Measurements from ENCODE around the gene CPB1. TPM values are rescaled to one million over a fixed set of nuclear protein-coding genes. Genes with fewer than 3 reads are reported as not detected.
A peak's percentile ranks its signal among the peaks of the same experiment; 100 is the strongest.

The CPB1 gene
- total and polyA plus RNA-seq, 4 donors, result 0.86 to 9.3 (median 0.99) TPM

DNA sequence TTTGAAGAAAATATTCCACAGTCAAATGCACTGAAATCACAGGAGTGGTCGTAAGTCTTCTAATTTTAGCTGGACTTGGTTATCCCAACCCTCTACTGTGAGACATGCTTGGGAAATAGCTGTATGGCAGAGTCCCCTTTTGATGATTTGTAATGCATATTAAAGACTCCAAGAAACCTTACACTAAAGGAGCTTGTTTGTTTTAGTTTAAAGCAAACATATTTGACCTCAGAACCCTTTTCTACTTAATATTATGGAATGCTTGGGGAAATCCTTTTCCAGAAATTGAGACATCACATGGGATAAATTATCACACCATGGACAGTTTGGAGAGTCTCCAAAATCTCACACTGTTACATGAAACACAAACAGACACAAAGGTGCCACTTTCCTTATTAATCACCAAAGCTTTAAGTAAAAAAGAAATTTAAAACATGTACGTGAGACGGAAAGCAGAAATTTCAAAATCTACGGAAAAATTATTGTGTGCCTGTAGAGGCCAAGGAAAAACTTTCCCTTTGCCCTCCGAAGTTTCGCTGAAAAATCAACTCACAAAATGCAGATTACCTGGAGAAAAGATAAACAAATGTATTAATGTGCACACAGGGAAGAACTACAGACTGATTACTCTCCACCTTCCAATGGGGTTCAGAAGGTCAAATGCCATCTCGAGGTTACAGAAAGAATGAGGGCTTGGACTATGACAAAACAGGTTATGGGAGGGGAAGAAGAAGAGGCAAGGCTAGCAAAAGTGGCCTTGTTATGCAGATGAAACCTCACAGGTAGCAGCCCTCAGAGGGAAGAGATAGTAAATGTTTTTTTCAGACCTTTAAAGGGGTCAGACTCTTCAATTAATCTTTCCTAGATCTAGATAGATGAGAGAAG, 7.0 kb upstream of the CPB1 start:
- no peak for ATAC-seq (ENCODE audit: insufficient read depth, low FRiP score)
- TF ChIP-seq, protein P1, sequence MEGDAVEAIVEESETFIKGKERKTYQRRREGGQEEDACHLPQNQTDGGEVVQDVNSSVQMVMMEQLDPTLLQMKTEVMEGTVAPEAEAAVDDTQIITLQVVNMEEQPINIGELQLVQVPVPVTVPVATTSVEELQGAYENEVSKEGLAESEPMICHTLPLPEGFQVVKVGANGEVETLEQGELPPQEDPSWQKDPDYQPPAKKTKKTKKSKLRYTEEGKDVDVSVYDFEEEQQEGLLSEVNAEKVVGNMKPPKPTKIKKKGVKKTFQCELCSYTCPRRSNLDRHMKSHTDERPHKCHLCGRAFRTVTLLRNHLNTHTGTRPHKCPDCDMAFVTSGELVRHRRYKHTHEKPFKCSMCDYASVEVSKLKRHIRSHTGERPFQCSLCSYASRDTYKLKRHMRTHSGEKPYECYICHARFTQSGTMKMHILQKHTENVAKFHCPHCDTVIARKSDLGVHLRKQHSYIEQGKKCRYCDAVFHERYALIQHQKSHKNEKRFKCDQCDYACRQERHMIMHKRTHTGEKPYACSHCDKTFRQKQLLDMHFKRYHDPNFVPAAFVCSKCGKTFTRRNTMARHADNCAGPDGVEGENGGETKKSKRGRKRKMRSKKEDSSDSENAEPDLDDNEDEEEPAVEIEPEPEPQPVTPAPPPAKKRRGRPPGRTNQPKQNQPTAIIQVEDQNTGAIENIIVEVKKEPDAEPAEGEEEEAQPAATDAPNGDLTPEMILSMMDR (IDR thresholded peaks at IDR 0.05; ENCODE audit: control extremely low read depth, extremely low read depth), result no peak
- H3K27ac ChIP-seq (ENCODE audit: low read depth in 1 of 2, low read length in 1 of 2), result no peak overlapping the region
- H3K4me3 ChIP-seq, result no peak overlapping the region
- no peaks in the 10 kb centered on the region for H3K36me3 ChIP-seq (ENCODE audit: control insufficient read depth in 4 of 4, insufficient read depth in 4 of 4, low read length in 4 of 4)
- WGBS, 2 donors, result 71 to 82% methylated on average over 7 of the region's 7 CpGs
- H3K4me1 ChIP-seq (ENCODE audit: control insufficient read depth in 5 of 5, insufficient read depth in 5 of 5, low read length in 5 of 5), result peaks cover 0 to 19% (median 4%) of the 10 kb centered on the region in 5 donors
- DNase-seq, result peak in 2 of 3 donors; percentile 59 to 68
- peaks cover 0 to 3% (median 0%) of the 10 kb centered on the region in 4 donors for H3K9me3 ChIP-seq (ENCODE audit: control insufficient read depth in 4 of 4, insufficient read depth in 3 of 4, low read length in 3 of 4)
- no peak overlapping the region for H3K9ac ChIP-seq (ENCODE audit: insufficient read depth in 1 of 2, low read length in 2 of 2)
- H3K27me3 ChIP-seq (ENCODE audit: control insufficient read depth in 3 of 3, insufficient read depth in 3 of 3, low read length in 2 of 3), result no peaks in the 10 kb centered on the region

DNA sequence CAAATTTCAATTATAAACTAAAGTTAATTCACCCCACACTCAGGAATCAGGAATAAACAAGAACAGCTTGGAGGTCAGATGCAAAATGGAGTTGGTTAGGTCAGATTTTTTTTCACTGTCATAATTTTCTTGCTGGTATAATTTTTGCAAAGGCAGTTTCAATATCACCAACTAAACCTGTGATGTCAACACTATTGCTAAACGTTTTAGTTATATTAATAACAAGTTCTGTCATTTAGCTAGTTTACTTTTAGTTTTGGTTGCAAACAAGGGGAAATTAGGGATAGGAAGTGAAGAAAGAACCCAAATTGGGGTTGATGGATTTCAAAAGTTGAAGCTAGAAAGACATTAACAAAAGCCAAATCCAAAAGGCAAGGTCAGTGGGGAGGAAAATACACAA, 4.6 kb upstream of the CPB1 start:
- no peak for ATAC-seq (ENCODE audit: insufficient read depth, low FRiP score)
- H3K9ac ChIP-seq (ENCODE audit: insufficient read depth in 1 of 2, low read length in 2 of 2), result no peak overlapping the region
- 23 to 44% methylated on average over 1 of the region's 1 CpG for WGBS, 2 donors
- peaks cover 0 to 24% (median 4%) of the 10 kb centered on the region in 5 donors for H3K4me1 ChIP-seq (ENCODE audit: control insufficient read depth in 5 of 5, insufficient read depth in 5 of 5, low read length in 5 of 5)
- DNase-seq, result no peak
- no peak overlapping the region for H3K4me3 ChIP-seq
- H3K36me3 ChIP-seq (ENCODE audit: control insufficient read depth in 4 of 4, insufficient read depth in 4 of 4, low read length in 4 of 4), result no peaks in the 10 kb centered on the region
- no peaks in the 10 kb centered on the region for H3K27me3 ChIP-seq (ENCODE audit: control insufficient read depth in 3 of 3, insufficient read depth in 3 of 3, low read length in 2 of 3)
- peaks cover 0 to 3% (median 0%) of the 10 kb centered on the region in 4 donors for H3K9me3 ChIP-seq (ENCODE audit: control insufficient read depth in 4 of 4, insufficient read depth in 3 of 4, low read length in 3 of 4)
- TF ChIP-seq, protein P1 (IDR thresholded peaks at IDR 0.05; ENCODE audit: control extremely low read depth, extremely low read depth), result no peak
- H3K27ac ChIP-seq (ENCODE audit: low read depth in 1 of 2, low read length in 1 of 2), result no peak overlapping the region

DNA sequence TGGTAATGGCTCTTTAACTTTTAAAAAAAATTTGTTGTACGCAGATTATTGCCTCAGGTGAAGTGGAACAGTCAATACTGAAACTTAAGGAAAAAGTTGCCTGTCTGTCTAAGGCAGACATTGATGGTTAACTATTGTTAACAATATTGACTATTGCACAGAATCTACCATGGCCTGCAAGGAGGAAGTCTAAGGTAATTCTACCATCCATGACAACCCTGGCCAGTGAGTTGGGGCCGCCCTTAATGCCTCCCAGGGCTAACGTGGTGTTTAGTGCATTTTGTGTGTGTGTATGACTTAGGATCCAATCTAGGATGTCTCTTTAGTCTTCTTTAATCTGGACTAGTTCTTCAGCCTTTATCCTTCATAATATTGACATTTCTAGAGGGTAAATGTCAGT, 2.1 kb upstream of the CPB1 start:
- TF ChIP-seq, protein P1 (IDR thresholded peaks at IDR 0.05; ENCODE audit: control extremely low read depth, extremely low read depth), result no peak
- H3K4me1 ChIP-seq (ENCODE audit: control insufficient read depth in 5 of 5, insufficient read depth in 5 of 5, low read length in 5 of 5), result peaks cover 0 to 28% (median 4%) of the 10 kb centered on the region in 5 donors
- no peak for ATAC-seq (ENCODE audit: insufficient read depth, low FRiP score)
- peaks cover 0 to 3% (median 0%) of the 10 kb centered on the region in 4 donors for H3K9me3 ChIP-seq (ENCODE audit: control insufficient read depth in 4 of 4, insufficient read depth in 3 of 4, low read length in 3 of 4)
- H3K36me3 ChIP-seq (ENCODE audit: control insufficient read depth in 4 of 4, insufficient read depth in 4 of 4, low read length in 4 of 4), result no peaks in the 10 kb centered on the region
- H3K4me3 ChIP-seq, result no peak overlapping the region
- 86 to 91% methylated on average over 3 of the region's 3 CpGs for WGBS, 2 donors
- H3K27me3 ChIP-seq (ENCODE audit: control insufficient read depth in 3 of 3, insufficient read depth in 3 of 3, low read length in 2 of 3), result no peaks in the 10 kb centered on the region
- H3K9ac ChIP-seq (ENCODE audit: insufficient read depth in 1 of 2, low read length in 2 of 2), result no peak overlapping the region
- no peak overlapping the region for H3K27ac ChIP-seq (ENCODE audit: low read depth in 1 of 2, low read length in 1 of 2)
- DNase-seq, result no peak
